ENCODE data around the gene LYST. TPM values are rescaled to one million over a fixed set of nuclear protein-coding genes. Genes with fewer than 3 reads are reported as not detected.

LYST gene
- total RNA-seq, 2 donors from 2014 or later, result 21.9 to 41.7 TPM

- no peak for TF ChIP-seq POLR2AphosphoS5 (IDR thresholded peaks at IDR 0.05)
- TF ChIP-seq POLR2A (IDR thresholded peaks at IDR 0.05), result no peak
- TF ChIP-seq, protein P1, sequence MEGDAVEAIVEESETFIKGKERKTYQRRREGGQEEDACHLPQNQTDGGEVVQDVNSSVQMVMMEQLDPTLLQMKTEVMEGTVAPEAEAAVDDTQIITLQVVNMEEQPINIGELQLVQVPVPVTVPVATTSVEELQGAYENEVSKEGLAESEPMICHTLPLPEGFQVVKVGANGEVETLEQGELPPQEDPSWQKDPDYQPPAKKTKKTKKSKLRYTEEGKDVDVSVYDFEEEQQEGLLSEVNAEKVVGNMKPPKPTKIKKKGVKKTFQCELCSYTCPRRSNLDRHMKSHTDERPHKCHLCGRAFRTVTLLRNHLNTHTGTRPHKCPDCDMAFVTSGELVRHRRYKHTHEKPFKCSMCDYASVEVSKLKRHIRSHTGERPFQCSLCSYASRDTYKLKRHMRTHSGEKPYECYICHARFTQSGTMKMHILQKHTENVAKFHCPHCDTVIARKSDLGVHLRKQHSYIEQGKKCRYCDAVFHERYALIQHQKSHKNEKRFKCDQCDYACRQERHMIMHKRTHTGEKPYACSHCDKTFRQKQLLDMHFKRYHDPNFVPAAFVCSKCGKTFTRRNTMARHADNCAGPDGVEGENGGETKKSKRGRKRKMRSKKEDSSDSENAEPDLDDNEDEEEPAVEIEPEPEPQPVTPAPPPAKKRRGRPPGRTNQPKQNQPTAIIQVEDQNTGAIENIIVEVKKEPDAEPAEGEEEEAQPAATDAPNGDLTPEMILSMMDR (IDR thresholded peaks at IDR 0.05), result no peak
- DNase-seq (ENCODE audit: low spot score), result no peak
- Histone ChIP-seq H3K27ac (no peak overlapping the region), H3K27me3 (replicated peaks; ENCODE audit: insufficient read depth) (no peaks in the 10 kb centered on the region), H3K4me3 (no peak overlapping the region), H3K4me1 (replicated peaks) (no peaks in the 10 kb centered on the region), H3K36me3 (no peaks in the 10 kb centered on the region), H3K9me3 (no peaks in the 10 kb centered on the region)
- intact Hi-C loops (cut with DNase I), result no loop called here
- WGBS, result 85% methylated on average over 6 of the region's 6 CpGs
Measured at GRCh38 chr1:235739631-235740030, 127.1 kb downstream of the LYST start.

DNA sequence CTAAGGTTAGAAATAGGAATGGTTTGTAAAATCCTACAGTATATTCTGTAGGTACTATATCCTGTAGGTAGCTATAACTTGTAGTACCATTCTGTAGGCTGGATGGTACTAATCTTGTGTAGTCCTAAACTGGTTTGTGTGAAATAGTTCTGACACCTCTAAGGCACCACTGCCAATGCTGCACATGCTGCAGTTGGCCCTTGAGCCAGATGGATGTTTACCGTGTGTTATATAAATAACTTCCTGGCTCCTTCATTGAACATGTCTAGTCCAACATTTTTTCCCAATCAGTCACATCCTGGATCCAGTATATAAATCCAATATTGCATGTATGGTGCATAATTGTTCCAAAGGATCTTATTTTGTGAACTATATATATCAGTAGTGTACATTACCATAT is 127.6 kb downstream of the LYST start:
- H3K27ac ChIP-seq, result no peak overlapping the region
- no peaks in the 10 kb centered on the region for H3K9me3 ChIP-seq
- H3K36me3 ChIP-seq, result no peaks in the 10 kb centered on the region
- TF ChIP-seq POLR2A (IDR thresholded peaks at IDR 0.05) (no peak), POLR2AphosphoS5 (IDR thresholded peaks at IDR 0.05) (peak; percentile 71)
- peak; percentile 54 for DNase-seq (ENCODE audit: low spot score)
- intact Hi-C loops (cut with DNase I), result no loop called here
- WGBS, result 22% methylated on average over 1 of the region's 1 CpG
- no peaks in the 10 kb centered on the region for H3K27me3 ChIP-seq (replicated peaks; ENCODE audit: insufficient read depth)
- no peaks in the 10 kb centered on the region for H3K4me1 ChIP-seq (replicated peaks)
- no peak overlapping the region for H3K4me3 ChIP-seq

- 97% methylated on average over 13 of the region's 13 CpGs for WGBS
Measured at GRCh38 chr1:235737751-235738150, 129.0 kb downstream of the LYST start.

DNA sequence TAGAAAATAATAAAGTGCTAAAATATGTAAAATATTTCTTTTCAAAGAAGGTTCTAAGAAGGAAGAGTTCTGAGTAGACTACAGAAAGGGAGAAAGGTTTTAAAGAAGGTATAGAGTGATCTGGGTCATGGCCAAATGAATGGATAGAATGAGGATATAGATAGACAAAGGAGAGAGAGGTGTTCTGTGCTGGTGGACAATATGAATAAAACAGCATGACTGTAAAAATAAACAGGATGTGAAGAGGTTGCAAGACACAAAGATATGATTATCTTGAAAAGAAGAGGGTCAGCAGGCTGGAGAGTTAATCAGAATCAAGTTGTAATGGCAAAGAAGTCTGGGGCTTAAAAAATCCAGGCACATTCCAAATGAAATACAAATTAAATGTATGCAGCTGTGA is 130.4 kb downstream of the LYST start:
- Histone ChIP-seq H3K36me3 (no peaks in the 10 kb centered on the region), H3K27me3 (replicated peaks; ENCODE audit: insufficient read depth) (no peaks in the 10 kb centered on the region), H3K4me3 (no peak overlapping the region), H3K4me1 (replicated peaks) (no peaks in the 10 kb centered on the region), H3K9me3 (no peaks in the 10 kb centered on the region), H3K27ac (no peak overlapping the region)
- no peak for DNase-seq (ENCODE audit: low spot score)
- TF ChIP-seq POLR2AphosphoS5 (IDR thresholded peaks at IDR 0.05) (no peak), POLR2A (IDR thresholded peaks at IDR 0.05) (no peak)
- TF ChIP-seq, protein P1 (IDR thresholded peaks at IDR 0.05), result no peak
- intact Hi-C loops (cut with DNase I), result no loop called here

More at GRCh38 chr1:235737751-235738150, 129.0 kb downstream of the LYST start:
- H3K4me1 ChIP-seq (replicated peaks), result no peaks in the 10 kb centered on the region
- H3K27ac ChIP-seq, result no peak overlapping the region
- no peak for TF ChIP-seq POLR2AphosphoS5 (IDR thresholded peaks at IDR 0.05)
- TF ChIP-seq POLR2A (IDR thresholded peaks at IDR 0.05), result no peak
- TF ChIP-seq, protein P1 (IDR thresholded peaks at IDR 0.05), result no peak
- intact Hi-C loops (cut with DNase I), result no loop called here
- H3K4me3 ChIP-seq, result no peak overlapping the region
- DNase-seq (ENCODE audit: low spot score), result no peak
- H3K27me3 ChIP-seq (replicated peaks; ENCODE audit: insufficient read depth), result no peaks in the 10 kb centered on the region
- H3K36me3 ChIP-seq, result no peaks in the 10 kb centered on the region
- H3K9me3 ChIP-seq, result no peaks in the 10 kb centered on the region

DNA sequence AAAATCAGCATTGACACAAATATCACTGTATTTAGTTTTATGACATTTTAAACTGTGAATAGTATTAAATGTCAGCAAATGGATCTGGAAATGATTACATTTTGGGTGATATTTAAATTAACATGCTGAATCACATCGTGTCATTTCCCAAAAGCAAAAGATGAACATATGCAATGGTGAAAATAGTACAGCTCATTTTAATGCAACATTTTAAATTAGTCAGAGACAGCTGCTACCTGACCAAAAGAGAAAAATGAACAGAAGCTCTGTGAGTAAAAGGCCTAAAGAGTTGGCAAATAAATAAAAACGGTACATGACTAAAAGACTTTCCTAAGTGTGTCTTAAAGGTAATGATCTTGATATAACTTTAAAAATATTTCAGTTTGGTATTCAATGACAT is 131.1 kb downstream of the LYST start:
- Histone ChIP-seq H3K9me3 (no peaks in the 10 kb centered on the region), H3K36me3 (no peaks in the 10 kb centered on the region), H3K27ac (no peak overlapping the region), H3K4me3 (no peak overlapping the region), H3K27me3 (replicated peaks; ENCODE audit: insufficient read depth) (no peaks in the 10 kb centered on the region), H3K4me1 (replicated peaks) (no peaks in the 10 kb centered on the region)
- DNase-seq (ENCODE audit: low spot score), result no peak
- intact Hi-C loops (cut with DNase I), result no loop called here
- WGBS, result 91% methylated on average over 2 of the region's 2 CpGs
- TF ChIP-seq, protein P1 (IDR thresholded peaks at IDR 0.05), result no peak
- TF ChIP-seq POLR2AphosphoS5 (IDR thresholded peaks at IDR 0.05) (no peak), POLR2A (IDR thresholded peaks at IDR 0.05) (no peak)

Measured in prostate gland (tissue), 2 donors.